T-helper 2 cell (primary cell): ENCODE measurements around the gene KANK2.

ENCODE experiments used
- DNase-seq, 5 experiments: peaks; one replicate each; pipeline versions ENCODE4 v3.0.0 to v3.0.0-alpha.2; 2012 to 2022

Gene KANK2

DNA sequence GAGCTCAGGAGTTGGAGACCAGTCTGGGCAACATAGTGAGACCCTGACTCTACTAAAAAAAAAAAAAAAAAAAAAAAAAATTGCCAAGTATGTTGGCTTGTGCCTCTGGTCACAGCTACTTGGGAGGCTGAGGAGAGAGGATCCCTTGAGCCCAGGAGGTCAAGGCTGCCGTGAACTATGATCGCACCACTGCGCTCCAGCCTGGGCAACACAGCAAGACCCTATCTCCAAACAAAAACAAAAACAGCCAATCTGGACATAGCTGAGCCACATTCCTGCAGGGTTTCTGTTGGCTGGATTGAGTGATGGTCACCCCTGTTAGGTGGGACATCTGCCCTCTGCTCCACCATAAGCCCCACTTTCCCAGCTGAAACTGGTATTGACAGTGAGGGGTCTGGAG is 28.5 kb upstream of the KANK2 start:
- DNase-seq = no peak

DNA sequence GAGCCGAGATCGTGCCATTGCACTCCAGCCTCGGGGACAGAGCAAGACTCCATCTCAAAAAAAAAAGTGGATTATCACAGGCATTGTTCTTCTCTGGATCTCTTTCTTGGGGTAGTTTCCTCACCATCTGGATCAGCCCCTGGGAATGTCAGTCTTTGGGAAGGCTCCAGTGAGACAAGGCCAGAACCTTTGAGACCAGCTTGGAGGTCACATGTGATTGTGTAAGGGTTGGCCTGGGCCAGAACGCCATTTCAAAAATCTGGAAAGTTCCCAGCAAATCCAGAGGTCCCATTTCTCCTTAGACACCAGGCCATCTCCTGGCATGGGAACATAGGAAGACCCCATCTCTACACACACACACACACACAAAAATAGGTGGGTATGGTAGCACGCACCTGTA is 27.8 kb upstream of the KANK2 start:
- DNase-seq = no peak

DNA sequence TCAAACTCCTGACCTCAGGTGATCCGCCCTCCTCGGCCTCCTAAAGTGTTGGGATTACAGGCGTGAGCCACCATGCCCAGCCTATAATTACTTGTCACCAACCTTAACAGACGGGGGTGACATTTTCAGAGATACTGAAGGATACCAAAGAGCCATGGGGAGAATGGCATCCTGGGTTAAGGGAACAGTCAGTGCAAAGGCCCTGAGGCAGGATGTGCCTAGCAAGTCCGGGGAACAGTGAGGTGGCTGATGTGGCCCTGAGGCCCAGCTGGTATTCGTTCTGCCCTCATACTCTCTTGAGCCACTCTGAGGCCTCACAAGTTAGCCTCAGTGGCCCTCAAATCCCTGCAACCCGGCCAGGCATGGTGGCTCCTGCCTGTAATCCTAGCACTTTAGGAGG is 27.1 kb upstream of the KANK2 start:
- no peak for DNase-seq

DNA sequence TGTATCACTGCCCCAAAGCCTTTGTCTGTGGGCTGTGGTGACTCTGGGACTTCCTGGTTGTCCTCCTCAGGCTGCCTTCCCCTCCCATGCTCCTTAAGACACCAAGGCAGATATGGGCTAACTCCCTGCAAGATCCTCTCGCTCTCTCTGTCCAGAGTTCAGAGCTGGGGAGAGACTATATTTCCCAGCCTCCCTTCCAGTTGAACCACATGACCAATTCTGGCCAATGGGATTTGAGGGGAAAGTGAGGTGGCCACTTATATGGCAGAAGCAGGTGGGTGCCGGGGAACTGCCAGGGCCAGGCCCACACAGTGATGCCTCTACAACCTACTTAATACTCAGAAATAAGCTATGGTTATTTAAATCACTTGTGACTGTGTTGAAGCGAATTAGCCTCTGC is 25.9 kb upstream of the KANK2 start:
- no peak for DNase-seq

DNA sequence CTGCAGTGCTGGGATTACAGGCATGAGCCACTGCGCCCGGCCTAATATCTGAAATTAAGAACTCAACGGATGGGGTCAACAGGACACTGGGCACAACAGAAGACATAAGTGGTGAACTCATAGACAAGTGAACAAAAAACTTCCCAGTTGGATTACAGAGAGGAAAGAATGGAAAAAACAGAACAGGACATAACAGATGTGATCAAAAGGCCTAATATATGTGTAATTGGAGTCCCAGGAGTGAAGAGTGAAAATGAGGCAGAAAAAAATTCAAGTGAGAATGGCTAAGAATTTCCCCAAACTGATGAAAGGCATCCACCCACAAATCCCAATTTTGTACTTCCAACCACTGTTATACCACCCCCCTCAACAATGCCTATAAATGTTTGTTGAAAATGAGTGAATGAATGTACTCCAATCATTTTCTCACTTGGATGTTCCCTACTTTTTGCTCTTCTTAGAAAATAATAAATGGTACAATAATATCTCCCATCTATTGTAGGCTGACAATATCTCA is 23.8 kb upstream of the KANK2 start:
- DNase-seq = no peak

DNA sequence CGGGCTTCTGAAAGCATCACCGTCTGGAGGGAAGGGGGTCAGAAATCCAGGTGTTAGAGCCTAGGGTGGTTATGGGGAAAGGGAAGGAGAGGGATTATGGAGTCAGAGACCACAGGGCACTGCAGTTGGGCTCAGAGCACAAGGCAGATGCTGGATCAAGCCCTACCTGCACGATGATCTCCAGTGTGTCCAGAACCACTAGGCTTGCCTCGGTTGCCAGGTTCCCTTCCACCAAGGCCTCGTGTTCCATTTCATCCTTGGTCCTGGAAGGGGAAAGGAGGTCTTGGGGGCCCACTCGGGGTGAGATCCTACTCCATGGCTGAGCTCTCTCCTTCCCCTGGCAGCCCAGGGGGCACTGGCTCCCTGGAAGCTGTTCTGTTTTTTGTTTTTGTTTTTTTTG is 17.0 kb upstream of the KANK2 start:
- no peak for DNase-seq

DNA sequence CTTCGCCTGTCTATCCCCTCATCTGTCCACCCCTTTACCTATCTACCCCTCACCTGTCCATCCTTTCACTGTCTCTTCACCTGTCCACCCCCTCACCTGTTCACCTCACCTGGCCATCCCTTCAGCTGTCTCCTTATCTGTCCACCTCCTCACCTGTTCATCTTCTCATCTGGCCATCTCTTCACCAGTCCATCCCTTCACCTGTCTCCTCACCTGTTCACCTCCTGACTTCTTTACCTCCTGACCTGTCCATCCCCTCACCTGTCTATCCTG is 13.2 kb upstream of the KANK2 start:
- no peak for DNase-seq

DNA sequence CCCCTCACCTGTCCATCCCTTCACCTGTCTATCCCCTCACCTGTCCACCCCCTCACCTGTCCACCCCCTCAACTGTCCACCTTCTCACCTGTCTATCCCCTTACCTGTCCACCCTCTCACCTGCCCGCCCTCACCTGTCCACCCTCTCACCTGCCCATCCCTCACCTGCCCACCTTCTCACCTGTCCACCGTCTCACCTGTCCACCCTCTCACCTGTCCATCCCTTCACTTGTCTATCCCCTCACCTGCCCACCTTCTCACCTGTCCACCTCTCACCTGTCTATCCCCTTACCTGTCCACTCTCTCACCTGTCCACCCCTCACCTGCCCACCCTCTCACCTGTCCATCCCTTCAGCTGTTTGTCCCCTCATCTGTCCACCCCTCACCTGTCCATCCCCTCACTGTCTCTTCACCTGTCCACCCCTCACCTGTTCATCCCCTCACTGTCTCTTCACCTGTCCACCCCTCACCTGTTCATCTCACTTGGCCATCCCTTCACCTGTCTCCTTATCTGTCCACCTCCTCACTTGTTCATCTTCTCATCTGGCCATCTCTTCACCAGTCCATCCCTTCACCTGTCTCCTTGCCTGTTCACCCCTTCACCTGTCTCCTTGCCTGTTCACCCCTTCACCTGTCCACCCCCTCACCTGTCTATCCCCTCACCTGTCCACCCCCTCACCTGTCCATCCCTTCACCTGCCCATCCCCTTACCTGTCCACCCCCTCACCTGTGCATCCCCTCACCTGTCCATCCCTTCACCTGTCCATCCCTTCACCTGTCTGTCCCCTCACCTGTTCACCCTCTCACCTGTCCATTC is 12.7 kb upstream of the KANK2 start:
- no peak for DNase-seq

DNA sequence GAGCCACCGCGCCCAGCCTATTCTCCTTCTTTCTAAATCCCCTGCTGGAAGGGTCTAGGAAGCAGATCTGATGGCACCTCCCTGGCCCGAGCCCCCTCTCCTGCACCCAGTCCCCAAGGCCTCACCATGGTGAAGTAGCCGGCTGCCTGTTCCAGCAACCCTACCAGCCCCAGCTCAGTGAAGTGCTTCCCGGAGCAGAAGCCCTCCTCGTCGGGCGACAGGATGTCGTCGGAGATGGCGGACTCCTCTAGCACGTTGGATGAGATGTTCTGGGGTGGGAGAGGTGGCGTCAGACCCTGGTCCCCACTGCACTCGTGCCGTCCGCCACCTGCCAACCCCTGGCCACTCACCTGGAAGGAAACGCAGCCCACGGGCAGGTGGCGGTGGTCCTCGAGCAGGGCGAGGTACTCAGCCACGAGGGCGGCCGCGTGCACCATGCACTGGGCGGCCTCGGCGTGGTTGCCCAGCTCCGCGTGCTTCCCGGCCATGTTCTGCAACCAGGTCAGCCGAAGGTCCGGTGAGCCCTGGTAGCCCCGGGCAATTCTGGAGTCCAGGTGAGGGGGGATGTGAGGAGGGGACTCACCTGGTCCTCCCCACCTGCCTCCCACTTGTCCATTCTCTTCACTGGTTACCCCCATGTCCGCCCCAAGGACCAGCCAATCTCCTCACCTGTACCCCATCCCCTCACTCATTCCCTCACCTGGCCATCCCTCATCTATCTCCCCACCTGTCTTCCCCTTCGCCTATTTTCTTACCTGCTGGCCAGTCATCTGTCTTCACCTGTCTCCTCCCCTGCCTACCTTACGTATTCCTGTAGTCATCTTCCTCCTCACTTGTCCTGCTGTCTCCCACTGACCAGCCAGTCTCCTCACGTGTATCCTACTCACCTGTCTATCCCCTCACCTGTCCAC is 11.5 kb upstream of the KANK2 start:
- DNase-seq = no peak

DNA sequence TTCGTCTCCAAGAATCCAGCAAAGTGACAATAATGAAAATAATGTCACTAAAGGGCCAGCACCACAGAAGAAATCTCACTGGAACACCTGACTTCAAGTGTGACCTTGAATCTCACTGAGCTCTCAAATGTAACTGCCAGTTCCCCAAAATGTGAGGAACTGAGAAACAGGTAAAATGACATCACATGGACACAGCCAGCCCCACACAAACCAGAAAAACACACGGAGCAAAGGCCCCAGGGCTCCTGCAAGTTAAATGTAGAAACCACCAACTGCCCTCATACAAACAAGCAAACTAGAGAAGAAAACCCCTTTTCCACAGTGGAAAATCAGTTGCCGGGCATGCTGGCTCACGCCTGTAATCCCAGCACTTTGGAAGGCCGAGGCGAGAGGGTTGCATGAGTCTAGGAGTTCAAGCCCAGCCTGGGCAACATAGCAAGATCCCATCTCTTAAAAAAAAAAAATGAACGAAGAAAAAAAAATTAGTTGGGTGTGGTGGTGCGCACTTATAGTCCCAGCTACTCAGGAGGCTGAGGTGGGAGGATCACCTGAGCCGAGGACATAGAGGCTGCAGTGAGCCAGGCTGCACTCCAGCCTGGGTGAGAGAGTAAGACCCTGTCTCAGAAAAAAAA is 8.7 kb upstream of the KANK2 start:
- DNase-seq = no peak

DNA sequence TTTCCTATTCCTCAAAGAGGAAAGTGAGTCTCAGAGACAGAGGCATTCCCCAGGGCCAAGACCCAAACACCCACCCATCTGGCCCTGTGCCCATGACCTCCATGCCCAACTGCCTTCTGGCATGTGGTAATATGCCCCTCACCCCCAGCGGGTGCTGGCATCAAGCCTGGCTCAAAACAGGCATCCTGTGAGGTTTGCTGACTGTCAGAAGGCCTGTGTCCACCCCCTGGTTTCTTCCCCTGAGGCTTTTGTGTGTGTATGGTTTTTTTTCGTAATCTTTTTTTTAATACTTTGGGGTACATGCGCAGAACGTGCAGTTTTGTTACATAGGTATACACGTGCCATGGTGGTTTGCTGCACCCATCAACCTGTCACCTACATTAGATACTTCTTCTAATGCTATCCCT is 7.6 kb upstream of the KANK2 start:
- DNase-seq = no peak

DNA sequence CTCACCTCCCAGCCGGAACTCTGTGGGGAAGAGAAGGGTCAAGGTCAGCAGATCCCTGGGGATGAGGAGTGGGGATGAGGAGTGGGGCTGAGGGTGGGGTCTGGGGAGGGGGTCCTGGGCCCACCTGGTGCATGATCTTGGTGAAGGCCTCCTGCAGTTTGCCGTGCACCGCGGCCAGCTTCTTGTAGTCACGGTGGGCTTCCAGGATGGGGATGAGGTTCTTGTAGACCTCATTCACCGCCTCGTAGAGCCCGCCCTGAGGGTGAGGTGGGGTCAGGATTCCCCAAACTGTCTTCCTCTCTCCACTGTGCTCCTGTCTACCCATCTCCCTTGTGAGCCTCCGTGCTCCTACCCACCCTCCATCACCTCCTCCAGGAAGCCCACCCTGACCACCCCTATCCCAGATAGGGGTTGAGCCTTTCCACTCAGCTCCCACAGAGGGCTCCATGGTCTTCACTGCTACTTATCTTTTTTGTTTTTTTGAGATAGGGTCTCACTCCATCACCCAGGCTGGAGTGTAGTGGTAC is 6.8 kb upstream of the KANK2 start:
- DNase-seq = no peak

DNA sequence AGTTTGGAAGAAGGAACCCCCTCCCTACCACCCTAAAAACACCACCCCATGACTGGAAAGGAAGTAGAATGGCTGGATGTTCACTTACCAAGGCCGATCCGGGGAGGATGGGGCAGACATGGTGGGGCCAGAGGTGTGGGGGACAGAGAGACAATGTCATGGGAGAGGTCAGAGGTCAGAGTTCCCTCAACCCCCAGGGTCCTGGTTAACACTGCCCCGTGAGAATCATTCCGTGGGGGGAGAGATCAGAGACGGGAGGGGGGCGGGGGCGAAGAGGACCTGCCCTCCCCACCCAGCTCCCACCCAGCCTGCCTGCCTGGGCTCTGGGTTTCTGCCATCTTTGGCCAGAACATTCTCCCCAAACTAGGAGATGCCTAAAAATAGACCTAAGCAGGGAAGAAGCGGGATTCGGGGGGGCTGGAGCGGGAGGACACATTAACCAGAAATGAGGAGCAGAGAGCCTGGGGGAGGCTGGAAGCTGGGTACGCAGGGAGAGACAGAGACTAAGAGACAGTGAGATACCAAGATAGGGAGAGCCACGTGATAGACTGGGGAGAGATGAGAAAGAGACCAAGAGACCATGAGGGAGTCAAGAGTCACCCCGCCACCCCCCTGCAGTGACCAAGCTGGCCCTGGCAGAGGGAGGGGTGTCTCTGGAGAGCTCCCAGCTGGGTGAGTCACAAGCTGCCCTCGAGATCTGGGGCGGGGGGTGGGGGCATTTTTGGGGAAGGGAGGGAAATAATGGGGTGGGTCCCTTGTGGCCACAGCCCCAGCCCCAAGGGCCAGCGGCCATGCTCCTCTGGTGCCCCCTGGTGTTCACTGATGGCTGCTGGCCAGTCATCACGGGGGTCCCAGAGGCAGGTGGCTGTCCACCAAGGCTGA is 6.1 kb upstream of the KANK2 start:
- DNase-seq = no peak

DNA sequence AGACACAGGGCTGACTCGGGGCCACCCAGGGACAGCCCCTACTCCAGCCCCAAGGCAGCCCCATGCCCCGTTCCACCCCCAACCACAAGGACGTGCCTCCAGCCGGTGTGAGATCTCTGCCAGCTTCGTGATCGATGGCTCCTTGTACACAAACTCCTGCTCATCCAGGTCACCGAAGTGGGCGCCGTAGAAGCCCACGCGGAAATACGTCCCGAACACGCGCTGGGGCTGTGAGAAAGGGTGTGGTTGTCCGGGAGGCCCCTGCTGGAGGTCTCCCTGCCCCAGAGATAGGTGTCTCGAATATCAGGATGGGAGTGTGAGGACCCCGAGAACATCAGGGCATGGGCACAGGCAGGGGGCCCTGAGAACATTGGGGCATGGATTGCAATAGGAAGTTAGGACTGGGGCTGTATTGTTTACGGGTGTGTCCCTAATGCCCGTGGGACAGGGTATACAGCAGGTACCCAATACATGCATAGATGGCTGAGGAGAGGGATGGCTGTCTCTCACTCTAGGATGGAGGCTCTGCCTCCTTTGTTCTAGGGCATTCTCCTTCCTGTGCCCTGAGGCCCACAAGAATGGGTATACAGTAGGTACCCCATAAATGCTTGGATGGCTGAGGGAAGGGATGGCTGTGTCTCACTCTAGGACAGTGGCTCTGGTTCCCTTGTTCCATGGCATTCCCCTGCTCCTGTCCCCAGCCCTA is 5.3 kb upstream of the KANK2 start:
- DNase-seq = no peak

DNA sequence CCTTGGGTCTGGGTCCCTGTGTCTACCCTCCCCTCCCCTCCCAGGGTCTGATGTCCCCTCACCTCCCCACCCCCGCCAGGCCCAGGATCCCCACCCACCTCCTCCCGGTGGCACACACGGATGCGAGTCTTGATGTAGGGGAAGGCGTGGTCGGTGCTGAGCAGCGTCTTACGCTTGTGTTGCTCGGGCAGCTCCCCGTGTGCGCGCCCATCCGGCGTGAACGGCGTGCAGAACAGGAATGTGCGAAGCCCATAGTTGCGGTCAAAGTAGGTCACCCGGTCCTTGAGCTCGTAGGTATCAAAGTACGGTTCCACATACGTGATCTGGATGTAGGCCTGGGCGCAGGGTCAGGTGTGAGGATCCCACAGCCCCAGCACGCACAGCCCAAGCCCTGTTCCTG is 4.4 kb upstream of the KANK2 start:
- DNase-seq = no peak

DNA sequence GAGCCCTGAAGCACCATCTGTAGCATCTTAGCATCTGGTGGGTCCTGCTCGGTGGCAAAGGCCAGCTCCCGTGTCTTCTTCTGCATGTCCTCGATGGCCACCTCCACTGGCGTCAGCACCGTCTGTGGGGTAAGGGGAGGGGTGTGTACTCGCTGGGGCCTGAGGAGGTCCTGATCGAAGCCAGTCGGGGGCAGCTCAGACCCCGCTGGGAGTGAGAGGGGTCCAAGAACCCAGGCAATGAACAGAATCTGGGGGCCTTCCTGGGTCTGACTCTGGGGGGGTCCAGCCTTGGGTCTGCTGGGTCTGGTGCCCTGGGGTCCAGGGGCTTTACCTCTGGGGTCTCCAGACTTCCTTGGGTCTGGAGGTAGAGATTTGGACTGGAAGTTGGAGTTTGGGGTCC is 3.6 kb upstream of the KANK2 start:
- DNase-seq = no peak

DNA sequence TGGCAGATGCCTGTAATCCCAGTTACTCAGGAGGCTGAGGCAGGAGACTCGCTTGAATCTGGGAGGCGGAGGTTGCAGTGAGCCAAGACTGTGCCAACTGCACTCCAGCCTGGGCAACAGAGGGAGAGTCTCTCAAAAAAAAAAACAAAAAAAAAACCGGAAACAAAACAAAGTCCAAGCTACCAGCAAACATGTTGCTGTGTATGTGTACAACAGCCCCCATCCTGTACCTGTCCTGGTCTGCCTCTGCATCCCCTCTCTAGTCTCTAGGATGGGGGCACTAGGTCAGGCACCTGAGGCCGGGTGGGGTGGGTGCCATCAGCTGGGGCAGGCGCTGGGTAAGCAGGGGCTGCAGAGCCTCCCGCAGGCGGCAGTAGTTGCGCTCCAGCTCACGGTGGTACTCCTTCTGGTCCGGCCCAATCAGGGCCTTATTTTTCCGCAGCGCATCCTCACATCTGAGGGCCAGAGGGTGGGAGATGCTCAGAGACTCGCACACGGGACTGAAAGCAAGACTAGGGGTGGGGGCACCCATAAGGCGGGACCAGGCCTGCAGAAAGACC is 2.8 kb upstream of the KANK2 start:
- DNase-seq = no peak

DNA sequence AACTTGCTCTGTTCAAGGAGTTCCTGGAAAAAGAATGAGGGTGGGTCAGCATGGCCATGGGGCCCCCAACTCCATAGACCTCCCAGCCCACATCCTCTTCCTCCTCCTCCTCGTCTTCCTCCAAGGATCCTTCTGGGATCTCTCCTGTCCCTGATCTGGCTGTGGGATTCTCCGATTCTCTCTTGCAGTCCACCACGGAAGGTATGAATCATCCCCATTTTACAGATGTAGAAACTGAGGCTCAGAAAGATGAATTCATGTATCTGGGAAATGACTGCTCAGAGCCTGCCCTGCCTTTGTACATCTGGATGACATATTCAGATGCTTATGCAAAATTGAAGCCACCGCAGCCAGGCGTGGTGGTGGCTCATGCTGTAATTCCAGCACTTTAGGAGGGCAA is 2.2 kb upstream of the KANK2 start:
- DNase-seq = no peak

DNA sequence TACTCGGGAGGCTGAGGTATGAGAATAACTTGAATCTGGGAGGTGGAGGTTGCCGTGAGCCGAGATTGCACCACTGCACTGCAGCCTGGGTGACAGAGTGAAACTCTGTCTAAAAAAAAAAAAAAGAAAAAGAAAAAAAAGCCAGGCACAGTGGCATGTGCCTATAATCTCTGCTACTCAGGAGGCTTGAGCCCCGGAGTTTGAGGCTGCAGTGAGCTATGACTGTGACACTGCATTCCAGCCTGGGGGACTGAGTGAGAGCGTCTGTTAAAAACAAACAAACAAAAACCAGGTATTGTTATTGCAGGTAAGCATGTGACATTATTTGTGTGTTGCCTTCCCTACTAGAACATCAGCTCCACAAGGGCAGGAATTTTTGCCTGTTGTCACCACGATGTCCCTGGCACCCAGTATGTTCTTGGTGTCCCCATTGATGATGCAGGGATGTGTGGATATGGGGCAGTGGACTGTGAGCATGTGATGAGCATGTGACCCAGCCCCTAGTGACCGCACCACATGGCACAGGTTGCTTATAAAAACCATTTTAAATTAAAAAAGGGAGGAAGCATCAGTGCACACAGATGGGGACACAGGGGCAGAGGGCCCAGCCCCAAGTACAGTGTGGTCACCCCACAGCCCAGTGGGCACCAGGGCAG is 1.6 kb upstream of the KANK2 start:
- DNase-seq = no peak

DNA sequence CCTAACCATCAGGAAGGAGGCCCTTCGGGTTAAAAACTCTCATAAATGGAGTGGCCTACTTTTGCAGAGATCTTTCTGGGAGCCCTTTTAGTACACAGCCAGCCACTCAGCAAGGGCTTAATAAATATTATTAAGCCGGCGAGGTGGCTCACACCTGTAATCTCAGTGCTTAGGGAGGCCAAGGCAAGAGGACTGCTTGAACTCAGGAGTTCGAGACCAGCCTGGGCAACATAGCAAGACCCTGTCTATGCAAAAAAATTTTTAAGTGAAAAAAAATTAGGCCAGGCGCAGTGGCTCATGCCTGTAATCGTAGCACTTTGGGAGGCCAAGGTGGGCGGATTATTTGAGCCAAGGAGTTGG is 810 bp upstream of the KANK2 start:
- DNase-seq = no peak
